ENCODE results near the gene RHOA.
"Not testable (repeated sequence)": the region's sequence is repeated elsewhere in the genome, so short reads cannot be mapped to it uniquely, and the experiment has no call there.

Gene RHOA

GRCh38 chr3:49352281-49352680 is 59.5 kb downstream of the RHOA start:
- H3K4me3 ChIP-seq (ENCODE audit: low read depth, low read length) = no peak overlapping the region
- TF ChIP-seq CTCF (IDR thresholded peaks at IDR 0.05; ENCODE audit: borderline replicate concordance, insufficient read depth, low read depth, low read length) = no peak

GRCh38 chr3:49351521-49352011 is 60.2 kb downstream of the RHOA start:
- no peak for TF ChIP-seq CTCF (IDR thresholded peaks at IDR 0.05; ENCODE audit: borderline replicate concordance, insufficient read depth, low read depth, low read length)
- no peak overlapping the region for H3K4me3 ChIP-seq (ENCODE audit: low read depth, low read length)

GRCh38 chr3:49349348-49350114 is 62.2 kb downstream of the RHOA start:
- TF ChIP-seq CTCF (IDR thresholded peaks at IDR 0.05; ENCODE audit: borderline replicate concordance, insufficient read depth, low read depth, low read length) = no peak
- H3K4me3 ChIP-seq (ENCODE audit: low read depth, low read length) = no peak overlapping the region

GRCh38 chr3:49348361-49348760 is 63.4 kb downstream of the RHOA start:
- H3K4me3 ChIP-seq (ENCODE audit: low read depth, low read length) = not testable (repeated sequence)

- no peak overlapping the region for H3K4me3 ChIP-seq (ENCODE audit: low read depth, low read length)
- TF ChIP-seq CTCF (IDR thresholded peaks at IDR 0.05; ENCODE audit: borderline replicate concordance, insufficient read depth, low read depth, low read length) = no peak
These were observed 65.0 kb downstream of the RHOA start for GRCh38 chr3:49346797-49347251.

GRCh38 chr3:49343163-49343562 is 68.6 kb downstream of the RHOA start:
- H3K4me3 ChIP-seq (ENCODE audit: low read depth, low read length) = no peak overlapping the region
- TF ChIP-seq CTCF (IDR thresholded peaks at IDR 0.05; ENCODE audit: borderline replicate concordance, insufficient read depth, low read depth, low read length) = no peak

- no peak for TF ChIP-seq CTCF (IDR thresholded peaks at IDR 0.05; ENCODE audit: borderline replicate concordance, insufficient read depth, low read depth, low read length)
- no peak overlapping the region for H3K4me3 ChIP-seq (ENCODE audit: low read depth, low read length)
These were observed 69.8 kb downstream of the RHOA start for GRCh38 chr3:49341996-49342395.

Data from GM12875 (cell line).